Esophagus squamous epithelium (tissue), 4 donors: ENCODE results near the gene PDGFRB.

ENCODE experiments used
- CTCF ChIP-seq, 6 experiments: fragments of 450-650 bp in 4 of 6; fragments of 200-600 bp in 2 of 6; sonication (generic) in 2 of 6; IDR thresholded peaks; one replicate each; pipeline ENCODE4 v1.5.1; 2016 to 2019; ENCODE audit warnings: antibody characterized with exemption in 6 of 6, mild to moderate bottlenecking in 4 of 6, moderate library complexity in 4 of 6
- POLR2A ChIP-seq, 4 donors: fragments of 450-650 bp; IDR thresholded peaks; one replicate each; pipeline ENCODE4 v1.6.1; 2017; ENCODE audit warnings: antibody characterized with exemption in 4 of 4, mild to moderate bottlenecking in 4 of 4, moderate library complexity in 3 of 4

GRCh38 chr5:150124111-150124557 is 31.5 kb downstream of the PDGFRB start:
- TF ChIP-seq CTCF (IDR thresholded peaks at IDR 0.05): no peak
- TF ChIP-seq POLR2A (IDR thresholded peaks at IDR 0.05): no peak
